HG02840 (cell line): ENCODE measurements around the gene STK31.
"Not testable (repeated sequence)": the region's sequence is repeated elsewhere in the genome, so short reads cannot be mapped to it uniquely, and the experiment has no call there.

Source experiments
- ATAC-seq: cut with Tn5 transposase; IDR thresholded peaks from one replicate; pipeline ENCODE4 v1.9.1; 2021; ENCODE audit warnings: mild to moderate bottlenecking, moderate library complexity, moderate number of reproducible peaks; ENCODE audit not compliant: unreplicated experiment, low FRiP score

STK31 gene

GRCh38 chr7:23712368-23713284 lies 2.6 kb downstream of the STK31 start:
- no peak for ATAC-seq

- no peak for ATAC-seq
Measured at GRCh38 chr7:23713285-23714149, 3.5 kb downstream of the STK31 start.

- no peak for ATAC-seq
Measured at GRCh38 chr7:23714150-23714464, 4.1 kb downstream of the STK31 start.

- ATAC-seq, result no peak
Measured at GRCh38 chr7:23714579-23714978, 4.6 kb downstream of the STK31 start.

GRCh38 chr7:23715099-23715498 lies 5.1 kb downstream of the STK31 start:
- no peak for ATAC-seq

- ATAC-seq, result no peak
Measured at GRCh38 chr7:23717788-23718187, 7.8 kb downstream of the STK31 start.

GRCh38 chr7:23721456-23721855 lies 11.4 kb downstream of the STK31 start:
- no peak for ATAC-seq

- not testable (repeated sequence) for ATAC-seq
Measured at GRCh38 chr7:23722587-23723216, 12.7 kb downstream of the STK31 start.

GRCh38 chr7:23724113-23724512 lies 14.1 kb downstream of the STK31 start:
- ATAC-seq, result not testable (repeated sequence)

- ATAC-seq, result no peak
Measured at GRCh38 chr7:23742051-23742450, 32.0 kb downstream of the STK31 start.

- ATAC-seq, result no peak
Measured at GRCh38 chr7:23743226-23743625, 33.2 kb downstream of the STK31 start.

GRCh38 chr7:23746629-23747028 lies 36.6 kb downstream of the STK31 start:
- no peak for ATAC-seq

- no peak for ATAC-seq
Measured at GRCh38 chr7:23751852-23752251, 41.8 kb downstream of the STK31 start.

GRCh38 chr7:23758839-23759238 lies 48.8 kb downstream of the STK31 start:
- ATAC-seq, result not testable (repeated sequence)

- no peak for ATAC-seq
Measured at GRCh38 chr7:23759671-23760391, 49.8 kb downstream of the STK31 start.

- ATAC-seq, result no peak
Measured at GRCh38 chr7:23765943-23766342, 55.9 kb downstream of the STK31 start.

GRCh38 chr7:23767514-23767913 lies 57.5 kb downstream of the STK31 start:
- no peak for ATAC-seq

- ATAC-seq, result no peak
Measured at GRCh38 chr7:23768022-23768421, 58.0 kb downstream of the STK31 start.

GRCh38 chr7:23779185-23779800 lies 69.3 kb downstream of the STK31 start:
- not testable (repeated sequence) for ATAC-seq

- no peak for ATAC-seq
Measured at GRCh38 chr7:23783115-23783514, 73.1 kb downstream of the STK31 start.
